Measurements from ENCODE around the gene SSR4. TPM values are rescaled to one million over a fixed set of nuclear protein-coding genes. Genes with fewer than 3 reads are reported as not detected.

The SSR4 gene
- total and polyA plus RNA-seq, 2 of the 8 experiments (the other 6 are each of a cell fraction or from before 2014, with no cell fraction given), result 168 to 642 TPM

DNA sequence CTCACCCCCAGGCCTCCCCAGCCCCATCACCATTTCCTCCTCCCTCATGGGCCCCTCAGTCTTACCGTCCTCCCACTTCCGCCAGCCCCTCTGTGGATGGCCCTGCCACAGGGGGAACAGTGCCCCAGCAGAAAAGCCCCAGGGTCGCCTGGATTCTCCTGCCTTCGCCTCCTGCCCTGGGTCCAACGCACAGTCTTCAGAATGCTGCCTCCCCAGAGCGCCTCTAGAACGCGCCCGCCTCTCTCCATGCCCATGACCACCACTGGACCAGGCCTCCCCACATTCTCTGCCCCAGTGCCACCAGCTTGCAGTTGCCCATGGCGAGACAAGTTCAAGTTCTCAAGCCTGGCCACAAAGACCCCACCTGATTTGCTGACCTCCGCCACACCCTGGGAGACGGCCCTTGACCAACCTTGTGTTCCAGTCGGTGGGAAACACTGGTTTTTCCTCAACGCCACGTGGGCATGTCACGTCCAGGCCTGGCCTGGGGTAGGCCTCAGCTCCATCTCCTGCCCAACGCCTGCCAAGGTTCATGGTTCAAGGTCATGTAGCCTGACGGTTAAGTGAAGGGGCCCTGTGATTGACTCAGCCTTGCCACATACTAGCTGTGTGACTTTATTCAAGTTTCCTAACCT, 31.1 kb upstream of the SSR4 start:
- Histone ChIP-seq H3K9me3 (ENCODE audit: insufficient read depth in 2 of 2, low read depth in 1 of 2, low read length in 1 of 2) (no peaks in the 10 kb centered on the region), H3K4ac (replicated peaks; ENCODE audit: insufficient read length, low read depth, low read length) (no peak overlapping the region), H3K23ac (ENCODE audit: insufficient read length) (no peak overlapping the region), H3K36me3 (ENCODE audit: control insufficient read depth in 2 of 4, insufficient read depth in 4 of 4, low read length in 3 of 4) (no peaks in the 10 kb centered on the region), H3K9ac (replicated peaks in 1 of 4; ENCODE audit: extremely low read depth in 1 of 4, low read depth in 3 of 4, low read length in 3 of 4) (no peak overlapping the region), H3K79me2 (ENCODE audit: control insufficient read depth in 1 of 2, insufficient read depth in 2 of 2, low read length in 2 of 2) (no peaks in the 10 kb centered on the region), H2AK5ac (ENCODE audit: low read depth, low read length) (no peak overlapping the region), H4K91ac (replicated peaks; ENCODE audit: insufficient read length, low read length) (no peak overlapping the region), H4K5ac (ENCODE audit: insufficient read length, low read depth, low read length) (no peak overlapping the region), H3K18ac (ENCODE audit: extremely low read depth, low read length) (no peak overlapping the region), H2BK12ac (ENCODE audit: low read depth, low read length) (no peak overlapping the region), H2AFZ (ENCODE audit: low read length) (no peak overlapping the region), H2BK5ac (ENCODE audit: low read depth, low read length) (no peak overlapping the region), H2BK20ac (ENCODE audit: low read length) (no peak overlapping the region), H3K14ac (ENCODE audit: insufficient read length) (no peak overlapping the region), H4K8ac (ENCODE audit: extremely low read depth, insufficient read depth, low read length) (no peak overlapping the region), H4K20me1 (replicated peaks in 1 of 2; ENCODE audit: control insufficient read depth in 1 of 2, insufficient read depth in 2 of 2, low read length in 2 of 2) (no peaks in the 10 kb centered on the region), H2BK120ac (replicated peaks; ENCODE audit: low read depth, low read length) (no peak overlapping the region), H3K4me1 (replicated peaks in 1 of 4; ENCODE audit: control insufficient read depth in 3 of 4, insufficient read depth in 4 of 4, low read length in 3 of 4) (peaks cover 0 to 8% (median 4%) of the 10 kb centered on the region in 4 experiments; a peak in 5 of 7 replicates), H3K4me2 (ENCODE audit: insufficient read depth in 1 of 2, low read depth in 2 of 2, low read length in 2 of 2) (no peak overlapping the region), H3K23me2 (ENCODE audit: low read depth, low read length) (no peaks in the 10 kb centered on the region), H3K56ac (replicated peaks; ENCODE audit: insufficient read length, low read depth, low read length) (no peak overlapping the region), H3K27ac (ENCODE audit: low read depth, low read length) (no peak overlapping the region), H3K79me1 (ENCODE audit: low read depth, low read length) (no peaks in the 10 kb centered on the region), H2BK15ac (ENCODE audit: low read length) (no peak overlapping the region), H3K4me3 (ENCODE audit: extremely low read depth in 1 of 4, insufficient read depth in 2 of 4, low read depth in 3 of 4, low read length in 4 of 4) (no peak overlapping the region), H3K27me3 (replicated peaks in 1 of 4; ENCODE audit: control insufficient read depth in 3 of 4, extremely low read depth in 1 of 4, insufficient read depth in 3 of 4, low read length in 3 of 4) (no peaks in the 10 kb centered on the region)
- 78% methylated on average over 9 of the region's 18 CpGs; no CpG with 5 or more reads in 1 of the 2 experiments for WGBS, 2 experiments (ENCODE audit: extremely low coverage in 1 of 2, insufficient coverage in 1 of 2, insufficient read length in 1 of 2, insufficient replicate concordance in 2 of 2, low coverage in 1 of 2, low lambda C conversion rate in 2 of 2, missing lambda C conversion rate in 1 of 2)
- no peak for DNase-seq (ENCODE audit: low read depth in 1 of 2, low spot score in 2 of 2)
- POLR2A ChIA-PET (ENCODE audit: partially characterized antibody), result no interaction called here
- FAIRE-seq, result no peak
- CTCF ChIA-PET (ENCODE audit: partially characterized antibody), result interaction anchor here (0.6 to 3.7 kb wide), 19 partner anchors 8 to 210 kb away, joined by 3 to 16 read pairs (median 3); partner anchors contain the start of genes L1CAM and SRPK3
- TF ChIP-seq, protein P1, sequence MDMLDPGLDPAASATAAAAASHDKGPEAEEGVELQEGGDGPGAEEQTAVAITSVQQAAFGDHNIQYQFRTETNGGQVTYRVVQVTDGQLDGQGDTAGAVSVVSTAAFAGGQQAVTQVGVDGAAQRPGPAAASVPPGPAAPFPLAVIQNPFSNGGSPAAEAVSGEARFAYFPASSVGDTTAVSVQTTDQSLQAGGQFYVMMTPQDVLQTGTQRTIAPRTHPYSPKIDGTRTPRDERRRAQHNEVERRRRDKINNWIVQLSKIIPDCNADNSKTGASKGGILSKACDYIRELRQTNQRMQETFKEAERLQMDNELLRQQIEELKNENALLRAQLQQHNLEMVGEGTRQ (IDR thresholded peaks at IDR 0.05; ENCODE audit: low read length), result no peak
- TF ChIP-seq RXRA (IDR thresholded peaks at IDR 0.05; ENCODE audit: insufficient read depth, low read depth, low read length) (no peak), SP4 (IDR thresholded peaks at IDR 0.05; ENCODE audit: low read length) (no peak), BACH1 (IDR thresholded peaks at IDR 0.05; ENCODE audit: low read length) (no peak), SIN3A (conservative IDR thresholded peaks at IDR 0.05 in 1 of 2, IDR thresholded peaks at IDR 0.05 in 1 of 2; ENCODE audit: low read depth in 1 of 2, low read length in 2 of 2) (no peak), ATF3 (IDR thresholded peaks at IDR 0.05; ENCODE audit: insufficient read depth, low read depth, low read length) (no peak)

Data from H1 (cell line).